Right lobe of liver (tissue), 4 donors: ENCODE results near the gene KDM4C.

Experiments
- POLR2A ChIP-seq: fragments of 450-650 bp; IDR thresholded peaks from one replicate; pipeline ENCODE4 v1.6.1; 2017; ENCODE audit warnings: antibody characterized with exemption, mild to moderate bottlenecking
- TF ChIP-seq, protein P1 (sequence below), 4 donors: fragments of 200-600 bp in 3 of 4; fragments of 450-650 bp in 1 of 4; IDR thresholded peaks; one replicate each; pipeline versions ENCODE4 v1.5.1 to v1.8.0; 2016 to 2022; ENCODE audit warnings: antibody characterized with exemption in 4 of 4, mild to moderate bottlenecking in 2 of 4
- donor health status: DM: no; HTN: no; CAD: no.
- donor health status: DM: no; HTN: no; CAD: no.
- donor health status: DM: no; HTN: yes; CAD: no.

DNA sequence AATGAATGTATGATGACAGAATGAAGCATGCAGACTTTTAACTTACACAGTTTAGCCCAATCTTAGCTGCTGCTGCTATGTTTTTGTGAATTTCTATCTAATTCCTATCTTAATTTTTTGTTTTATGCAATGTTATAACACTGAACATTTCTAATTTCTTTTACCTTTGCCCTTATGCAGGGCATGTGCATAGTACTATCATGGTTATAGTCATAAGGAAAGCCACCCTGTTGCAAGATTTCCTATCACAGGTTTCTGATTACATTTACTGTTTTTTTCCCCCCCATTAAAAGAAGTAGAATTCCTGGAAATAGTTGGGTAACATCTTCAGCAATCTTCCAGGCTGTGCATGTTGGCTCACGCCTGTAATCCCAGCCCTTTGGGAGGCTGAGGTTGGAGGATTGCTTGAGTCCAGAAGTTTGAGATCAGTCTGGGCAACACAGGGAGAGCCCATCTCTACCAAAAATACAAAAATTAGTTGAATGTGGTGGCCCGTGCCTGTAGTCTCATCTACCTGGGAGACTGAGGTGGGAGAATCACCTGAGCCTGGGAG is 164.4 kb downstream of the KDM4C start:
- no peak for TF ChIP-seq POLR2A
- TF ChIP-seq, protein P1, sequence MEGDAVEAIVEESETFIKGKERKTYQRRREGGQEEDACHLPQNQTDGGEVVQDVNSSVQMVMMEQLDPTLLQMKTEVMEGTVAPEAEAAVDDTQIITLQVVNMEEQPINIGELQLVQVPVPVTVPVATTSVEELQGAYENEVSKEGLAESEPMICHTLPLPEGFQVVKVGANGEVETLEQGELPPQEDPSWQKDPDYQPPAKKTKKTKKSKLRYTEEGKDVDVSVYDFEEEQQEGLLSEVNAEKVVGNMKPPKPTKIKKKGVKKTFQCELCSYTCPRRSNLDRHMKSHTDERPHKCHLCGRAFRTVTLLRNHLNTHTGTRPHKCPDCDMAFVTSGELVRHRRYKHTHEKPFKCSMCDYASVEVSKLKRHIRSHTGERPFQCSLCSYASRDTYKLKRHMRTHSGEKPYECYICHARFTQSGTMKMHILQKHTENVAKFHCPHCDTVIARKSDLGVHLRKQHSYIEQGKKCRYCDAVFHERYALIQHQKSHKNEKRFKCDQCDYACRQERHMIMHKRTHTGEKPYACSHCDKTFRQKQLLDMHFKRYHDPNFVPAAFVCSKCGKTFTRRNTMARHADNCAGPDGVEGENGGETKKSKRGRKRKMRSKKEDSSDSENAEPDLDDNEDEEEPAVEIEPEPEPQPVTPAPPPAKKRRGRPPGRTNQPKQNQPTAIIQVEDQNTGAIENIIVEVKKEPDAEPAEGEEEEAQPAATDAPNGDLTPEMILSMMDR (IDR thresholded peaks at IDR 0.05) = no peak
